ENCODE results near the gene DHRS12.

DNA sequence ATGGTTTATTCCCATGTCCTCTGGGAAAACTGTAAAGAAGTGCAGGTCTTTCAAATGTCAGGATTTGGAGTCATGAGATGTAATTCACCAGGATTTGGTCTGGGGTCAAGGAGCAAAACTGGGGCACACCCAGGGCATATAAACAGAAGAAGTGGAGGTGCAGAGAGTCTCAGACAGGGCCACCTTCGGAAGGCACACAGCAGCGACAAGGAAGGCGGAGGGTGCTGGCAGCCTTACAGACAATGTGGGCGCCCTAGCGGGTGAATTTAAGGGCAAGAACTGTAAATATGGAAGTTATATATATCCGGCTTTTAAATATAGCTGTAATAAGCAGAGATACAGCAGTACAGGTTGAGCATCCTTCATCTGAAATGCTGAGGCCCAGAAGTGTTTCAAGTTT lies 31.2 kb downstream of the DHRS12 start:
- TF ChIP-seq CTCF (IDR thresholded peaks at IDR 0.05) (no peak), CREB1 (CRISPR knock-in tag; IDR thresholded peaks at IDR 0.05) (no peak), CBFB (CRISPR knock-in tag; IDR thresholded peaks at IDR 0.05; ENCODE audit: low read depth) (no peak), FOXP4 (CRISPR knock-in tag; IDR thresholded peaks at IDR 0.05) (no peak), MXD4 (CRISPR knock-in tag; IDR thresholded peaks at IDR 0.05; ENCODE audit: borderline replicate concordance) (no peak), ZNF512 (CRISPR knock-in tag; IDR thresholded peaks at IDR 0.05; ENCODE audit: borderline replicate concordance) (no peak), USF2 (CRISPR knock-in tag; IDR thresholded peaks at IDR 0.05) (no peak), USF1 (CRISPR knock-in tag; IDR thresholded peaks at IDR 0.05) (no peak), ATF2 (CRISPR knock-in tag; IDR thresholded peaks at IDR 0.05; ENCODE audit: borderline replicate concordance, low read depth) (no peak), ETV6 (CRISPR knock-in tag; IDR thresholded peaks at IDR 0.05) (no peak)

Data from WTC11 (cell line).